HL-60 (cell line): Measurements from ENCODE around the gene VOPP1.

Experiments
- DNase-seq, 2 experiments: peaks; one replicate each; pipeline ENCODE4 v3.0.0-alpha.2; 2010 to 2020; ENCODE audit warnings: low read depth in 1 of 2, low spot score in 1 of 2
- H3K27ac ChIP-seq: fragments of 250-450 bp; sonication (Bioruptor Pico); replicated peaks from 2 replicates; pipeline ENCODE4 v1.5.1; 2020; ENCODE audit warnings: mild to moderate bottlenecking, moderate library complexity
- H3K27me3 ChIP-seq: fragments of 250-450 bp; sonication (Bioruptor Pico); 2 replicates; pipeline ENCODE4 v1.5.1; 2021; ENCODE audit warnings: mild to moderate bottlenecking, moderate library complexity; ENCODE audit not compliant: insufficient read depth, poor library complexity, severe bottlenecking
- H3K4me3 ChIP-seq: replicated peaks from 2 replicates; pipeline ENCODE4 v1.5.1; 2011; ENCODE audit warnings: mild to moderate bottlenecking, control low read depth, low read length; ENCODE audit not compliant: insufficient read depth
- CTCF ChIP-seq: IDR thresholded peaks from one replicate; pipeline ENCODE4 v1.5.1; 2011; ENCODE audit warnings: low read length, control low read depth, inconsistent platforms; ENCODE audit not compliant: insufficient read depth
- GABPA ChIP-seq: IDR thresholded peaks from 2 replicates; pipeline ENCODE4 v1.6.1; 2012; ENCODE audit warnings: low read depth
- POLR2AphosphoS5 ChIP-seq: IDR thresholded peaks from 2 replicates; pipeline ENCODE4 v1.6.1; 2012; ENCODE audit warnings: low read depth
- REST ChIP-seq: IDR thresholded peaks from 2 replicates; pipeline ENCODE4 v1.6.1; 2012; ENCODE audit warnings: low read depth; ENCODE audit not compliant: insufficient replicate concordance
- SPI1 ChIP-seq: IDR thresholded peaks from 2 replicates; pipeline ENCODE4 v1.6.1; 2012; ENCODE audit warnings: low read depth, mild to moderate bottlenecking, borderline replicate concordance

The VOPP1 gene

DNA sequence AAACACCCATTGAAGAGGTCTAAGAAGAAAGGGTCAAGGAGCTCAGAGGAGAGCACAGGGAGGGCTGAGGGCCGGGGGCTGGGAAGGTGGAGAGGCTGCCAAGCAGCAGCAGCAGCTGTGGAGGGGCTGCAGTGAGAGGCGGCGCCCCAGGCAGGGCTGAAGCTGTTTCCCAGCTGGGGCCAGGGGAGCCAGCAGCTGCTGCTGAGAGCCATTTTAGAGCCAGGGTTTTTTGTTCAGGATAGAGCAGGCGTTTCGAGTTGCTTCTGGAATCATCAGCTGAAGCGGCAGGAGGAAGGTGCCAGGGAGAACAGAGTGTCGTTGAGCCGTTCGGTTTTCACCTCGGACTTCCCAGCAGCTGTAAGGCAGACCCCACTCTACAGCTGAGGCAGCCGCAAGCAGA is 144.5 kb downstream of the VOPP1 start:
- H3K27ac ChIP-seq = no peak overlapping the region
- H3K27me3 ChIP-seq = no peaks in the 10 kb centered on the region
- TF ChIP-seq GABPA (no peak), SPI1 (no peak), CTCF (no peak), REST (no peak), POLR2AphosphoS5 (no peak)
- H3K4me3 ChIP-seq = no peak overlapping the region
- DNase-seq = no peak

DNA sequence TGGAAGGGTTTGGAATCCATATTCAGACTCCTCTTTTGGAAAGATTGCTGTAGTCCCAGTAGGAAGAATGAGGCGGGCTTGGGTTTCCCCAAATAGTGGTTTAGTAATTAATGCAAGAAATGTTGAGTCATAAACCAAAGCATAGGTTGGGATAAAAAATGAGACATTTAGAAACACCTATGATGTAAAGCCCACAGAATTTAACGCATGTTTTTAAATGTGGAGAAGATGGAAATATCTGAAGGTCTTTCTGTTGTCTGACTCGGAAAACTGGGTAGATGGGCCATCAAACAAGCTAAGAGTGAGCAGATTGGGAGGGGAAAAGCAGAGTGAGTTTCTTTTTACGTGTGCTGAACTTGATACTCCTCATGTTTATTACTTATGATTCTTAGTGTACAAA is 145.0 kb downstream of the VOPP1 start:
- TF ChIP-seq SPI1 (no peak), REST (no peak), POLR2AphosphoS5 (no peak), CTCF (no peak), GABPA (no peak)
- no peaks in the 10 kb centered on the region for H3K27me3 ChIP-seq
- H3K4me3 ChIP-seq = no peak overlapping the region
- H3K27ac ChIP-seq = no peak overlapping the region
- no peak for DNase-seq

DNA sequence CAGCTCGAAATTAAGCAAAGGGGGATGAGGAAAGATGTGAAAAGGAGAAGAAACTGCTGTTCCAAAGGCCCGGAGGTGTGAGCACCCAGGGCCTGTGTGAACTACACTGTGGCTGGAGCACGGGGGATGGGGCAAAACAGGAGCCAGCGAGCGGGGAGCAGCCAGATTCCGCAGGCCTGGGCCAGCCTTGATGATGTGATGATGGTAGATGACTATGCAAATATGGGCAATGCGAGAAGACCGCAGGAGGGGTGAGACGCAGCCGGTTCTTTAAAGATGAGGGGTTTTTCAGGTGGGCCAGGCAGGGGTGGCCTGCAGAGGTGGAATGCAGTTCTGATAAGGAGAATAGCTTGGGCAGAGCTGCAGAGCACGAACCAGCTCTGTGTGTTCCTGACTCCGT is 145.6 kb downstream of the VOPP1 start:
- no peak for TF ChIP-seq POLR2AphosphoS5
- no peak for TF ChIP-seq SPI1
- TF ChIP-seq REST = no peak
- TF ChIP-seq GABPA = no peak
- TF ChIP-seq CTCF = no peak
- Histone ChIP-seq H3K27ac (no peak overlapping the region), H3K4me3 (no peak overlapping the region), H3K27me3 (no peaks in the 10 kb centered on the region)
- no peak for DNase-seq
